ENCODE data around the gene LDHD.

DNA sequence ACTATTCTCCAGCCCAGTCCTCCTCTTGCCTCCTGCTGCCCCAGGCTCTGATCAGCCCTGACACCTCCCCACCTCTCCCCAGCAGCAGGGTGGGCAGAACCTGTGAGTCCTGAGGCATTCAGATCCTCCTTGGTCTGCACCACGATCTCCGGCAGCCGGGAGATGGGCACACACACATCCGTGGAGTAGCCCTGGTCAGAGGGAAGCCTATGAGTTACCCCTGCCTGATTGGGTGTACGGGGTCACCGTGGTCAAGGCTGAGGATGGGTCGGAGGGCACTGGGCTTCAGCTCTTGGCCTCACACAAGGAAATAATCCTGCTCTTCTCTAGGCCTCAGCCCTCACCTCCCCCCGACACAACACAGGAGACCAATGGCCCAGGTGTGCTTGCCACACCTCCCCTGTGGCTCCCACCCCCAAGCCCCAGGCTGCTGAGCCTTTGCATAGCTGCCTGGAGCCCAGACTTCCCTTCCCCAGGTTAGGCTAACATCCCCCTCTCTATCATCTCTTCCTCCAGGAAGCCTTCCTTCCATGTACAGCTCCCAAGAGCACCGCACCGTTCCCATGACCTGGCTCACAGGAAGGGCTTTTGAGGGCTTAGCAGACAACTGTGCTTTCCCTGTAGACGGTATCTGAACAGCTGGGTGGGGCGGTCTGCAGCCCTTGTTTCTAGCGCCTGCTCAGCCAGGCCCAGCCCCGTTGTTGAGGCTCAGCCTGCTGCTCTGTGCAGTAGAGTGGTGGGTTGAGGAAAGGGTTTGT lies 3.7 kb downstream of the LDHD start:
- TF ChIP-seq ZNF282 (IDR thresholded peaks at IDR 0.05; ENCODE audit: partially characterized antibody) (no peak), POLR2AphosphoS5 (IDR thresholded peaks at IDR 0.05; ENCODE audit: low read depth, low read length) (no peak; the same call in 1 of the 2 replicates), GABPA (IDR thresholded peaks at IDR 0.05; ENCODE audit: low read depth, low read length) (no peak), GABPA (CRISPR knock-in tag; IDR thresholded peaks at IDR 0.05; ENCODE audit: low read depth) (no peak)
